ENCODE results near the gene CD58. TPM values are rescaled to one million over a fixed set of nuclear protein-coding genes. Genes with fewer than 3 reads are reported as not detected.
A peak's percentile ranks its signal among the peaks of the same experiment; 100 is the strongest.

CD58 gene
- total RNA-seq, 1 donor from 2014 or later, result 40.6 TPM

DNA sequence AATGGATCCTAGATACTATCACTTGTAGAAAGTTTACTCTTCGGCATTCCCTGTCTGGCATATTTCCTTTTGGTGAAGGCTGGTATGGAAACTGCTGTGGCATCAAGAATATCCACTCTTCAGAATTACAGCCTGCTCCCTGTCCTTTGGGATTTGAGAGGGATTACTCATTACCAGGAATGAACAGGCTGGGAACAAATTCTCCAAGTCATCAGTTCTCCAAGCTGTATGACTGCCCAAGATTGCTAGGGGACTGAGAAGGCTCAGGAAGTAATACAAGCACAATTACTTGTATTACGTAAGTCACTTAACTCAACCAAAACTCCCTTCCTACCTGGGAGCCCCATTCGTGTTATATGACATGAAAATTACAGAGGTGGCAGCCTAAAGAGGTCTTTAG, 49.6 kb downstream of the CD58 start:
- Mint-ChIP-seq H3K27ac (no peak overlapping the region), H3K27me3 (ENCODE audit: low read depth) (no peaks in the 10 kb centered on the region), H3K4me3 (ENCODE audit: low read depth) (no peak overlapping the region), H3K4me1 (ENCODE audit: low read depth) (peaks cover 21% of the 10 kb centered on the region), H3K9me3 (peaks cover 3% of the 10 kb centered on the region), H3K36me3 (ENCODE audit: low read depth) (peaks cover 65% of the 10 kb centered on the region)
- DNase-seq (ENCODE audit: low spot score), result no peak
- intact Hi-C loops (cut with micrococcal nuclease), result no loop called here

DNA sequence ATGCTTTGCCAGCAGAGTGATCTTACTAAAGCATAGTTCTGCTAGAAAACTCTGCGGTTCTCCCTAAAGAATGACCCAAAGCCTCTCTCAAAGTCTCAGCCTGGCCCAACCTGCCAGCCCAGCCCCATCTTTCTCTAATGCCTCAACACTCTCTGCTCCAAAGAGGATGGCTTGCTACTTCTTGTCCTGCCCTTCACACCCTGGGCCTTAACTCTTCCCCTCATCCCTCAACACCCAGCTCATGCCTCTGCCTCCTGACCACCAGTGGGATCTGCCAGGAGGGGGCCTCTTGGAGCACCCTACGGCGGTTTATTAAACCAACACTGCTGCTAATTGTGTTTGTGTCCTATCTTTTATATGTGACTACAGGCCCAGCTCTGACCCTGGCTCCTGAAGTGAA, 52.4 kb downstream of the CD58 start:
- intact Hi-C loops (cut with micrococcal nuclease), result loop anchor here (10.0 kb wide), 1 partner anchor 416 kb away; no protein-coding TSS in a partner anchor
- peak overlapping the region; percentile 62 for H3K27ac Mint-ChIP-seq
- H3K27me3 Mint-ChIP-seq (ENCODE audit: low read depth), result no peaks in the 10 kb centered on the region
- H3K9me3 Mint-ChIP-seq, result no peaks in the 10 kb centered on the region
- H3K4me1 Mint-ChIP-seq (ENCODE audit: low read depth), result peaks cover 42% of the 10 kb centered on the region
- H3K36me3 Mint-ChIP-seq (ENCODE audit: low read depth), result peaks cover 56% of the 10 kb centered on the region
- H3K4me3 Mint-ChIP-seq (ENCODE audit: low read depth), result no peak overlapping the region
- no peak for DNase-seq (ENCODE audit: low spot score)

DNA sequence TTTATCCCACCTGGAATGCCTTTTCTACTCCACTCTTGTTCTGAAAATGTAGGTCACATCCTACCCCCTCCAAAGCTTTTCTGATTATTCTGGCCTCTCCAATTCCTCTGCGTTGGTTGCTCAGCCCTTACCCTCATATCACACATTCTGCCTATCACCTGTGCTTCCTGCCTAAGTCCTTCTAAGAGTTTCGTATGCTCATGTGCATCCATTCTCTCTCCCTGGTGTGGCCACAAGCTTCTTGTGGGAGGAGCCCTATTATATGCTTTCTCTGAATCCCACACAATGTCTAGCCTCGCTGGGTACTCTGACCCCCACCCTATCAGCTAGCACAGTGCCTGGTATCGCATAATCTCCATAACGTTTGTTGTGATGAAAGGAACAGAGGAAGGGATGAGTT, 54.2 kb downstream of the CD58 start:
- no peaks in the 10 kb centered on the region for H3K27me3 Mint-ChIP-seq (ENCODE audit: low read depth)
- intact Hi-C loops (cut with micrococcal nuclease), result loop anchor here (10.0 kb wide), 1 partner anchor 418 kb away; no protein-coding TSS in a partner anchor

DNA sequence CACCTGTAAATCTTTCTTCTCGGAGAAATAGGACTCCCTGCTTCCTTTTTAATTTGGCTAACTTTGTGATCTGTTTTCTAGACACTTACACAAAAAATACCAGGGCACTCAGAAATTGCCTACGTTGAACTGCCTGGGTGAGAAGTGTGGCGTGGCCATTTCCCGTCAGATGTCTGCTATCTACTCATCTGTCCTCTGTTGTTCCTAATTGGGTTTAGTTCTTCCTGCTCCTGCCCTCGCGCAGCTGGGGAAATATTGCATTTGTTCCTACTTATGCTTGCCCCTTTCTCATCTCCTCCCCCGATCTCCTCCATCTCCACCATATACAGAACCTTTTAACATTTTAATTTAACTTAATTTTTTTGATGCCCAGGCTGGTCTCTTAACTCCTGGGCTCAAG, 55.1 kb downstream of the CD58 start:
- Mint-ChIP-seq H3K4me1 (ENCODE audit: low read depth) (peaks cover 60% of the 10 kb centered on the region), H3K36me3 (ENCODE audit: low read depth) (peaks cover 61% of the 10 kb centered on the region), H3K27ac (peak overlapping the region; percentile 94), H3K9me3 (peaks cover 10% of the 10 kb centered on the region), H3K4me3 (ENCODE audit: low read depth) (peak overlapping the region; percentile 50), H3K27me3 (ENCODE audit: low read depth) (no peaks in the 10 kb centered on the region)
- intact Hi-C loops (cut with micrococcal nuclease), result loop anchor here (1.0 to 10.0 kb wide), 5 partner anchors 11 to 545 kb away; partner anchors contain the start of gene TTF2
- no peak for DNase-seq (ENCODE audit: low spot score)

More for the DNA sequence above, 54.2 kb downstream of the CD58 start:
- Mint-ChIP-seq H3K4me1 (ENCODE audit: low read depth) (peaks cover 51% of the 10 kb centered on the region), H3K36me3 (ENCODE audit: low read depth) (peaks cover 58% of the 10 kb centered on the region), H3K9me3 (peaks cover 4% of the 10 kb centered on the region), H3K27ac (peak overlapping the region; percentile 49), H3K4me3 (ENCODE audit: low read depth) (no peak overlapping the region)
- DNase-seq (ENCODE audit: low spot score), result no peak

DNA sequence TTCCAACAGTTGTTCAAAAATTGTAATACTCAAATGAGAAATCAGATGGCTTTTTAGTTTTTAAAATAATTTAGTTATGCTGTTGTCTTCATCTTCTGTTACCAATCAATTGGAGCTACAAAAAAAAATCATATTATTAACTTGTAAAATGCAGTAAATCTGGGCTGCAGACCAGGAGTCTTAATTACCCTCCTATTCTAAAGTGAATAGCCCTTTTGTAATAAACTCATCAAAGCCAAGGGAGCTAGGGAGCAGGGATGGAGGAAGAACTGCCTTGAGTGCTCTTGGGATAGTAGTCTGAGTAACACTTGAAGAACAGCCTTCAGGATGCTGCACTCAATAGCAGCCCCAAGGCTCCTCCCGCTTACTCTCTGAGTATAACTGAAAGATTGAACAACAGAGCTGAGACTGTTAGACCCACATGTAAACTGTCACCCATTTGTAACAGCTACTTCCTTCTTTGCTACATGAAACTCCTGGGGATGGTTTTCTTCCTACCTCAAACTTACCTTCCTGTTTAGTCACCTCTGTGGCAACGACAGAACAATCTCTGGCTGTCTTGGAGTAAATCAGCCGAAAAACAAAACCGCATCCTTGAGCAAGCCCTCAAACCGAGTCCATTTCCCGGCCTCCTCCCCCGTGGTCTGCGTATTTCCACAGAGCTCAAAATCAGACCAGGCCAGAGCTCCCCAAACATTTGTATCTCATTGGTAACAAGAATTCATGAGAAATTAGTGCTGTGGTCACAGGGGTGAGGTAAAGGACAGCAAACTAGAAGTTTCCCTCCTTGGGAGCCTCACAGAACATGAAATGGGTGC, 55.9 kb downstream of the CD58 start:
- peaks cover 58% of the 10 kb centered on the region for H3K36me3 Mint-ChIP-seq (ENCODE audit: low read depth)
- peak overlapping the region; percentile 50 for H3K4me3 Mint-ChIP-seq (ENCODE audit: low read depth)
- no peaks in the 10 kb centered on the region for H3K27me3 Mint-ChIP-seq (ENCODE audit: low read depth)
- H3K27ac Mint-ChIP-seq, result peak overlapping the region; percentile 94
- intact Hi-C loops (cut with micrococcal nuclease), result loop anchor here (1.0 to 10.0 kb wide), 5 partner anchors 11 to 546 kb away; partner anchors contain the start of gene TTF2
- peak; percentile 68 for DNase-seq (ENCODE audit: low spot score)
- H3K4me1 Mint-ChIP-seq (ENCODE audit: low read depth), result peaks cover 63% of the 10 kb centered on the region
- H3K9me3 Mint-ChIP-seq, result peaks cover 10% of the 10 kb centered on the region

DNA sequence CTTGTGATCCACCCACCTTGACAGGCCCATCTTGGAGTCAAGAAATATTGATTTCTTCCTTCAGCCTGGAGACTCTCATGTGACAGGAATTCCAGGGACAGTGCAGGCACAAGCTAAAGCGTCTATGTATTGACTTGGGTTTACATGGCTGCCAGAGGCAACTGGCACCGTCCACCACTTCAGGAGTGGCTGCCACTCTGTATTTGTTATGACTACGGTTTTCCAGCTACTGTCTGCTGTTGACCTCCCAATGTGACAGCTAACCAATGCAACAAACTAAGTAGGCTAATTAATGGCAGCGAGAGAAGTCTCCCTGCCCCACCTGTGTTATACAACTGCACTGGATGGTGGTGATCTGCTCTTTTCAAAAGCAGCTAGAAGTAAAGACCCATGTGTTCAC, 56.9 kb downstream of the CD58 start:
- peaks cover 71% of the 10 kb centered on the region for H3K4me1 Mint-ChIP-seq (ENCODE audit: low read depth)
- peaks cover 10% of the 10 kb centered on the region for H3K9me3 Mint-ChIP-seq
- H3K27me3 Mint-ChIP-seq (ENCODE audit: low read depth), result no peaks in the 10 kb centered on the region
- DNase-seq (ENCODE audit: low spot score), result no peak
- intact Hi-C loops (cut with micrococcal nuclease), result loop anchor here (2.0 to 10.0 kb wide), 3 partner anchors 43 to 547 kb away; partner anchors contain the start of gene TTF2
- H3K27ac Mint-ChIP-seq, result no peak overlapping the region
- H3K36me3 Mint-ChIP-seq (ENCODE audit: low read depth), result peaks cover 54% of the 10 kb centered on the region
- H3K4me3 Mint-ChIP-seq (ENCODE audit: low read depth), result no peak overlapping the region

DNA sequence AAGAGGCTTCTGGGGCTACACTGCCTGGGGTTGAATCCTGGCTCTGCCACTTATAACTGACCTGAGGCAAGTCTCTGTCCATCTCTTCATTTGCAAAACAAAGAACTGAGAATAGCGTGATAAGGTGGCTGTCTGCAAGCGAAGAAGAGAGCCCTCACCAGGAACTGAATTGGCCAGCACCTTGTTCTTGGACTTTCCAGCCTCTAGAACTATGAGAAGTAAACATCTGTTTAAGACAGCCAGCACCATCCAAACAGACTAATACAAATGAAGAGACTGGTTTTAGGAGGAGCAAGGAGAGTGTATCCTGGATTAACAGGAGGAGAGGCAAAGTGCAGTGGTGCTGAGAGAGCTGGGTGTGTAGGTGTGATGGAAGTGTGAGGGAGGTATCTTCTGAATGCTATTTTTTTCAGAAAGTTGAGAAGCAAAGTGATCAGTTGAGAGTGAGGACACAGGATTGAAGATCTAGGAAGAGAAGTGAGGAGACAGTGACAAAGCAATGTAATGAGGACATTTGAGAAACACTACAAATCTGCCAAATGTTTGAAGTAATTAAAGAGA, 59.3 kb downstream of the CD58 start:
- Mint-ChIP-seq H3K27ac (peak overlapping the region; percentile 30), H3K4me3 (ENCODE audit: low read depth) (no peak overlapping the region), H3K4me1 (ENCODE audit: low read depth) (peaks cover 74% of the 10 kb centered on the region), H3K9me3 (peaks cover 10% of the 10 kb centered on the region), H3K27me3 (ENCODE audit: low read depth) (no peaks in the 10 kb centered on the region), H3K36me3 (ENCODE audit: low read depth) (peaks cover 41% of the 10 kb centered on the region)
- no peak for DNase-seq (ENCODE audit: low spot score)
- intact Hi-C loops (cut with micrococcal nuclease), result loop anchor here (10.0 kb wide), 1 partner anchor 423 kb away; no protein-coding TSS in a partner anchor

DNA sequence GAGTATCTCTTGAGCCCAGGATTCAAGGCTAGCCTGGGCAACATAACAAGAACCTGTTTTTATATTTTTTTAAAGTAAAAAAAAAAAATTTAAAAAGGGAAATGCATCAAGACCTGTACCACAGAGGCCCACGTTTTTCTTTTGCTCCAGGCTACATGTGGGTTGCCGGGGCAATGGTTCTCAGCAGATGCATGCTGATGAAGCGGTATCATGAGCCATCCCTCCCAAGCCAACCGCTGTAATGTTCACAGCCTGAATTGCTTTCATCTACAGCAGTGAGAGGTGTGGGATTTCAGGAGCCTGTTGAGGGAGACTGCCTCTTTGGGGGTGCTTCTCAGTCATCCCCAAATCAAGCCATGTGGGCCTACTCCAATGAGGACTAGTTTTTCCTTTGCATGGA, 60.5 kb downstream of the CD58 start:
- H3K4me3 Mint-ChIP-seq (ENCODE audit: low read depth), result no peak overlapping the region
- peak overlapping the region; percentile 65 for H3K27ac Mint-ChIP-seq
- H3K9me3 Mint-ChIP-seq, result peaks cover 10% of the 10 kb centered on the region
- H3K4me1 Mint-ChIP-seq (ENCODE audit: low read depth), result peaks cover 74% of the 10 kb centered on the region
- no peak for DNase-seq (ENCODE audit: low spot score)
- H3K36me3 Mint-ChIP-seq (ENCODE audit: low read depth), result peaks cover 42% of the 10 kb centered on the region
- intact Hi-C loops (cut with micrococcal nuclease), result loop anchor here (10.0 kb wide), 1 partner anchor 424 kb away; no protein-coding TSS in a partner anchor
- H3K27me3 Mint-ChIP-seq (ENCODE audit: low read depth), result no peaks in the 10 kb centered on the region

DNA sequence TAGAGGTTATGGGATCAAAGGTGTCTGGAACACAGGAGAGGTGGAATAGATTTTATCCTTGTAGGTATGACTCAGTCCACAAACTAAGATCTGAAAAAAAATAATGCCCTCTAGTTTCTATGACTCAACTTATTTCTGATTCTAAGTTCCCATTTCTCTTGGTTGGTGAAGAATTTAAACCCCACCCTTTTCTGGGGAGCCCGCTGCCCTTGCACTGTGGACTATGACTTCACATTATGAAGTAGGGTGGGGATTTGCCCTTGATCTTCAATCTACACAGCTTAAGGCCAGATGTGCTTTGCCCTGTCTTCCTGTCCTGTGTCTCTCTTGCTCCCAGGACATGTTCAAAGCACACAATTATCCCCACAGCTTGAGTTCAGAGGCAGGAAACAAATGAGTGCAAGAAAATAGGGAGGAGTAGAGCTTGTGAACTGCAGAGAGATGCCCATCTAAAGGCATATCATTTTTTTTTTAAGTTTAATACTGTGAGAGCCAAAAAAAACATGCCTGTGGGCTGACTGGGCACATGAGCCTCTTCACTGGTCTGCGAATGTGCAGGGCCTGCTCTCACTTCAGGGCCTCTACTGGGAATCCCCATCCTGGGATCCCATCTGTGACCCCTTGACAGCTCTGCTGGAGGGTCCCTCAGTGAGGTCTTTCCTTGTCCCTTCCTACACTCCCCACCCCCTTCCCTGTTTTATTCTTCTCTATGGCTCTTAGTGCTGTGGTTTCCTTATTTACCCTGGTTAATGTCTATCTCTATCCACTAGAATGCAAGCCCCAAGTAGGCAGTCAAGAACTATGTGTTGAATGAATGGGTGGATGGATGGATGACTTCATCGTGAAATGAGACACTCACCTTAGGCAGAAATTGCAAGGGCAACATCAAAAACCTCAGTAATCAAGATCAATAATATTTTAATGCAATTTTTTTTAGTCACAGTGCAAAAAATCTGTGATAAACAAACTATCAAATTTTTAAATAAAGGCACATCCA, 61.5 kb downstream of the CD58 start:
- Mint-ChIP-seq H3K9me3 (peaks cover 10% of the 10 kb centered on the region), H3K4me3 (ENCODE audit: low read depth) (peak overlapping the region; percentile 47), H3K27me3 (ENCODE audit: low read depth) (no peaks in the 10 kb centered on the region), H3K36me3 (ENCODE audit: low read depth) (peaks cover 38% of the 10 kb centered on the region), H3K4me1 (ENCODE audit: low read depth) (peaks cover 75% of the 10 kb centered on the region), H3K27ac (peak overlapping the region; percentile 96)
- no peak for DNase-seq (ENCODE audit: low spot score)
- intact Hi-C loops (cut with micrococcal nuclease), result loop anchor here (1.0 to 10.0 kb wide), 7 partner anchors 47 to 1153 kb away; partner anchors contain the start of gene VANGL1

DNA sequence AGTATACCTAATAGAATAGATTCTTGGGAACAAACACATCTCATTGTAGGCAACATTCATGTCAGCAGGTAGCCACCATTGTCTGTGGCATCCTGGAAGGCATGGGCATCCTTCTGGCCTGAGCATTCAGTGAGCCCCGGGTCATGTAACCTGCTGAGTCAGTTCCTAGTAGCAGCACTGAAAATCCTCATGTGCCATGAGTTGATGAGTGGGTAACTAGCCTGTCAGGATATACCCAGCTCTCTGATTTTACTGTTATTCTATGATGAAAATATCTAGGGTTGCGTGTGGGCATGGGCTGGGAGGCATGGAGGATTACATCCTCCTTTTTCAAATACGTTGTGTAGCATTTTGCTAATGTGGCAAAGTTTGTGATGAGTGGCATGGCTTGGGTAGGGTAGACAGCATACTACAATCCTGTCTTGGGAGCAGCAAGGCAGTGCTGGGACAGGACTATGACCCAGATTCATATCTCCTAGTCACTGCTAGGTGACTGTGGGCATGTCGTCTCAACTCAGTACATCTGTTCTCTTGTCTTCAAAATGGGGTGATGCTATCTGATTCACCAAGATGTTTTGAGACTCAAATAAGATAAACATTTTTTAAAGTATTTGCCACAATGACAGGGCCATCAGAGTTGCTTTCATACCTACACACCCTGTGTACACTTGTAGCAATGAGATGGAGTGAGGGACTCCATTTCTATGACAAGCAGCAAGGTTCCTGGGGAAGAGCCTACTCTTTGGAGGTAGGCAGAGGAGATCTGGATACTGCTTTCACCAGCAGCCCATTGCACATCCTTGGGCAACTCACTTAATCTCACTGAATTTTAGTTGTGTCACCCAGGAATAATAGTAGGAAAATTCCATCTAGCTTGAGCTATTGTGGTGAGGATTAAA, 62.5 kb downstream of the CD58 start:
- peaks cover 79% of the 10 kb centered on the region for H3K4me1 Mint-ChIP-seq (ENCODE audit: low read depth)
- H3K36me3 Mint-ChIP-seq (ENCODE audit: low read depth), result peaks cover 36% of the 10 kb centered on the region
- peak overlapping the region; percentile 96 for H3K27ac Mint-ChIP-seq
- peak overlapping the region; percentile 24 for H3K4me3 Mint-ChIP-seq (ENCODE audit: low read depth)
- peaks cover 10% of the 10 kb centered on the region for H3K9me3 Mint-ChIP-seq
- DNase-seq (ENCODE audit: low spot score), result no peak
- no peaks in the 10 kb centered on the region for H3K27me3 Mint-ChIP-seq (ENCODE audit: low read depth)
- intact Hi-C loops (cut with micrococcal nuclease), result loop anchor here (2.0 to 10.0 kb wide), 6 partner anchors 60 to 1154 kb away; partner anchors contain the start of gene VANGL1

DNA sequence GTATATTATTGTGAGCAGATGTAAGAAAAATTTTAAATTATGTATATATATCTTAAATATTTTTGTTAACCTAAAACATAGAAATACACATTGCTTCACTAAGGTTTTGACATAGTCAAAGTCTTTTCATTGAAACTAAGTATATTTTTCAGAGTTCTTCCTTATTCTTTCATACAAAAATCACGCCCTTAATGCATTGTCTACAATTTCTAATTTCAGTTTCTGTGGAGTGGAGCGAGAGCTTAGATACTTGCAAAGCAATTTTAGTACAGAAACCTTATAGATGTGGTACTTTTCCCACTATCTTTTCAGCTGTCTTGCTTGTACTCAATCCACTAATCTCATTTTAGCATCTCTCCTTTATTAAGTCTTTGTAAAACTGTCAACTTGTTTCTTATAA, 63.2 kb downstream of the CD58 start:
- Mint-ChIP-seq H3K36me3 (ENCODE audit: low read depth) (peaks cover 29% of the 10 kb centered on the region), H3K4me3 (ENCODE audit: low read depth) (no peak overlapping the region), H3K9me3 (peaks cover 10% of the 10 kb centered on the region), H3K27me3 (ENCODE audit: low read depth) (no peaks in the 10 kb centered on the region), H3K4me1 (ENCODE audit: low read depth) (peaks cover 79% of the 10 kb centered on the region), H3K27ac (peak overlapping the region; percentile 96)
- DNase-seq (ENCODE audit: low spot score), result no peak
- intact Hi-C loops (cut with micrococcal nuclease), result loop anchor here (2.0 to 10.0 kb wide), 6 partner anchors 61 to 1155 kb away; partner anchors contain the start of gene VANGL1
